Activated T-cell treated with anti-CD3 and anti-CD28 coated beads for 24 hours (primary cell): Measurements from ENCODE around the gene TSC22D4.

ENCODE experiments used
- DNase-seq: peaks from one replicate; pipeline ENCODE4 v3.0.0-alpha.2; 2020; ENCODE audit warnings: low read depth

Gene TSC22D4

DNA sequence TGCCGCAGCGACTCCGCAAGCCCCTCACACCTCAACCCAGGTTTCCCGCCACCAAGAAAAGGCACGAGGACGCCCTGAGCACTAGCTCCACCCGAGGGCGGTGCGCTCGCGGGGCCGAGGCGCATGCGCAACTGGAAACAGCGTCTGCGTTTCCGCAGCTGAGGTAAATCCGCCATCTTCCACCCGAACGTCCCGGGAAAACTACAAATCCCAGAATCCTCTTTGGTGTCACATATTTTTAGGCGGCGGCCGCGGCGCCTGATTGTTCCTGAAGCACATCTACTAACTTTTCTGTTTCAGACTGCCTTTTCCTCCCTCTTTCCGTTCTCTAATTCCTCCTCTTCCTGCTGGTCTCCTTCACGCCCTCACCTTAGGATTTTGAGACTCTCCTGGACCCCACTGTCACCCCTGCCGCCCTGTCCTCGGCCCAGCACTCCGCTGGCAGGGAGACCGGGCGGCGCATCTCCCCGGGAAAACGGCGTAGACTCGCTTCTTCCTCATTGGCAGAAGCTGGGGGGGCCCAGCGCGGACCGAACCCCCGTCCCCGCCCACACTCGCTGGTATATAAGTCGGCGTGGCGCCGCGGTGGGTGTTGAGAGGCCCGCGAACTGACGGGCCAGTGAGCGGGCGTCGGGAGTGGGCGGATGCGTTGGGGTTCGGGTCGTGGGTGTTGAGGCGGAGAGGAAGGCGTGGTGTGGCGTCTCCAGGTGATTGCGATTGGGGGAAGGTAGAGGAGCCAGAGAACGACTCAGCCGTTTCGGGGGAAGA, 50.6 kb downstream of the TSC22D4 start, which contains the start of gene ZCWPW1:
Gene ZCWPW1 (minus strand): TSS at position 505 of the 768 bp plus-strand sequence. CDS start 8,054 bp downstream, outside the sequence.
- DNase-seq: peak; percentile 95

DNA sequence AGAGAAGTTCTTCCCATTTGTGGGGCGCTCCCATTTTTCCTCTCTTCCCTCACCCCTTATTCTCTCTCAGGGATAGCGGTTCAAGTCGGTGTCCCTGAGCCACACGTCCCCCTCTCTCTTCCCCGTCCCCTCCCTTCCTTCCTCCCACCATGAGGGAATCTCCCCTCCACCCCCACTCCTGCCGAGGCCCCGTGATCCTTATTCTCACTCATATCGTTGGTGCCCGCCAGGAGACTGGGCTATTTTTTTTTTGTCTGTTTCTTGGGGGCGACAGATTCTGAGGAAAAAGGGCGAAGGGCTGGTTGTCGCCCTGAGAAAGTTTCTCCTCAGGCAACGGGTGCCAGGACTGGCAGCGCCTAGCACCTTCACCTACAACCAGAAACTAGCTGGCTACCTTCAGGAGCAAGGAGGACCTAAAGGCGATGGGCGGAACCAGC, 51.2 kb downstream of the TSC22D4 start:
- no peak for DNase-seq

DNA sequence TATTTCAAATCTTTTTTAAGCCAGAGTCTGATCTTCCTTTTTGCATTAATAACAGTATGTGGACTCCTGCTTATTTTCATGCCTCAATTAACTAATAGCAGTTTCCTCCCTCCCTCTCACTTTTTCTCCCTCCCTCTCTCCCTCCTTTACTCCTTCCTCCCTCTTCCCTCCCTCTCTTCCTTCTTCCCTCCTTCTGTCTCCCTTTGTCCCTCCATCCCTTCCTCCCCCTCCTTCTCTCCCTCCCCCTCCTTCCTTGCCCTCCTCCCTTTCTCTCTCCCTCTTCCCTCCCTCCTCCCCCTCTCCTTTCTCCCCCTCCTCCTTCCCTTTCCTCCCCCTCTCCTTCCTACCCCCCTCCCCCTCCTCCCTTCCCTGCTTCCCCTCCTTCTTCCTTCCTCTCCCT, 52.5 kb downstream of the TSC22D4 start:
- no peak for DNase-seq

GRCh38 chr7:100425347-100425746, 53.7 kb downstream of the TSC22D4 start:
- no peak for DNase-seq

DNA sequence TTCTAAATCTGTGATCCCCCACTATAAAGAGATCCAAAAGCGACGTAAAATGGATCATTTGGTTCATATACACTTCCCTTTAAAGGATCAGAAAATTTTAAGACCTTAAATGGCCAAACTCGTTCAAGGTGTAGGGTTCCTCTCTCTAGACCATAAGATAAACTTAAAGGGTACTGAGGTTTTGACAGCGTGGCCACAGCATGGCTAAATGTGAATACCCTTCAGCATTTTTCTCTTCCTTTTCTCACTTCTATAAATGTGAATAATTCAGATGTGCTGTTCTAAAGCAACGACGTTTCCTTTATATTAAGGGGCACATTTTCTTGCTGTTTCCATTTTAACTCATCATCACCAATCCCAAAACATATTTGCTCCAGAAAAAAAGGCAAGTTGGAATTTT, 55.7 kb downstream of the TSC22D4 start:
- DNase-seq: no peak

DNA sequence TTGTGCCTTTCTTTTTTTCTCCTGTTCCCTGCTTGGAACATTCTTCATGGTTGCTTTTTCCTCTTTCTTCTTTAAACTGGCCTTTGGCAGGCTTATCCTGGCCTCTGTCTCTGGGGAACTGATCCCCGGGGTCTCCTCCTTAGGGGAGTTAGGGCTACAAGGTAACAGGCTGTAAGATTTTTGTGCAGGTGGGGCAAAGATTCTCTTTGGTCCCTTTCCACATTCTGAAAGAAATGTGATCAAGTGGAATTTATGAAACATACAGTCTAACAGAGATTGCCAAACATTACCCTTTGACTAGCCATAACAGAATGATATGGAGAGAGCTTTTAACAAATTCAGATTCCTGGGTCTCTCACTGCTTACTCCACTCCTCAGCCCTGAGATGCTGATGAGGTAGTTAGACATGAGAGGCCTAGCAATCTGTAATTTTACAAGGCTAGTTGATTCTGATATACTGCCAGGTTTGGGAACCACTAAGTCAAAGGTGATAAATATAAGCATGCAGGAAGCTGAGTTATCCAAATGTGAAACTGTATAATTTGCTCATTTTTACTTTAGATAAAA, 59.3 kb downstream of the TSC22D4 start:
- DNase-seq: no peak

- no peak for DNase-seq
These were observed 59.9 kb downstream of the TSC22D4 start for GRCh38 chr7:100418930-100419659.
